Spleen (tissue), 13 donors: ENCODE results near the gene IFT81. TPM values are rescaled to one million over a fixed set of nuclear protein-coding genes. Genes with fewer than 3 reads are reported as not detected.
A peak's percentile ranks its signal among the peaks of the same experiment; 100 is the strongest.

Experiments used
- DNase-seq: peaks from one replicate; pipeline ENCODE4 v3.0.0-alpha.2; 2020
- H3K27ac ChIP-seq, 8 donors: fragments of 200-600 bp; sonication (generic) in 7 of 8; 1 replicate in 4 of 8; 2 replicates in 4 of 8; pipeline versions ENCODE4 v1.5.0 to v1.8.0; 2016 to 2021; ENCODE audit warnings: inconsistent platforms in 4 of 8, mild to moderate bottlenecking in 4 of 8, moderate library complexity in 1 of 8
- H3K27me3 ChIP-seq, 7 donors: fragments of 200-600 bp; sonication (generic) in 6 of 7; replicated peaks in 1 of 7; 1 replicate in 4 of 7; 2 replicates in 3 of 7; pipeline versions ENCODE4 v1.5.0 to v1.8.0; 2016 to 2021; ENCODE audit warnings: inconsistent platforms in 3 of 7, mild to moderate bottlenecking in 1 of 7
- H3K36me3 ChIP-seq, 6 donors: fragments of 200-600 bp; sonication (generic) in 5 of 6; 1 replicate in 4 of 6; 2 replicates in 2 of 6; pipeline versions ENCODE4 v1.5.0 to v1.8.0; 2016 to 2021; ENCODE audit warnings: inconsistent platforms in 2 of 6
- H3K4me1 ChIP-seq, 6 donors: fragments of 200-600 bp; sonication (generic) in 5 of 6; 1 replicate in 3 of 6; 2 replicates in 3 of 6; pipeline versions ENCODE4 v1.5.0 to v1.8.0; 2016 to 2021; ENCODE audit warnings: inconsistent platforms in 3 of 6
- H3K4me3 ChIP-seq, 8 donors: fragments of 200-600 bp; sonication (generic) in 7 of 8; 1 replicate in 4 of 8; 2 replicates in 4 of 8; pipeline versions ENCODE4 v1.5.0 to v1.8.0; 2016 to 2021; ENCODE audit warnings: inconsistent platforms in 4 of 8, mild to moderate bottlenecking in 4 of 8, moderate library complexity in 2 of 8
- H3K9me3 ChIP-seq, 8 donors: fragments of 200-600 bp; sonication (generic) in 7 of 8; 1 replicate in 4 of 8; 2 replicates in 4 of 8; pipeline versions ENCODE4 v1.5.0 to v1.8.0; 2016 to 2021; ENCODE audit warnings: inconsistent platforms in 4 of 8
- CTCF ChIP-seq, 11 experiments: fragments of 200-600 bp in 7 of 11; fragments of 450-650 bp in 4 of 11; sonication (generic) in 4 of 11; IDR thresholded peaks in 8 of 11; conservative IDR thresholded peaks in 3 of 11; 1 replicate in 7 of 11; 2 replicates in 4 of 11; pipeline versions ENCODE4 v1.4.0 to v1.8.0; 2016 to 2021; ENCODE audit warnings: antibody characterized with exemption in 11 of 11, inconsistent platforms in 4 of 11, mild to moderate bottlenecking in 1 of 11
- POLR2A ChIP-seq, 3 donors: fragments of 450-650 bp; IDR thresholded peaks; one replicate each; pipeline ENCODE4 v1.5.1; 2017; ENCODE audit warnings: antibody characterized with exemption in 3 of 3, mild to moderate bottlenecking in 1 of 3
- POLR2AphosphoS5 ChIP-seq, 3 donors: sonication (generic); formaldehyde crosslinking; IDR thresholded peaks; one replicate each; pipeline ENCODE4 v1.5.1; 2017; ENCODE audit warnings: antibody characterized with exemption in 3 of 3
- WGBS, 5 donors: extraction: QIAGEN DNeasy Blood & Tissue Kit in 3 of 5; methylation state at CpG; one replicate each; pipeline versions ENCODE4 v1.1.5 to v1.1.7; 2013 to 2018; 5-methylcytosine and 5-hydroxymethylcytosine counted together
- intact Hi-C: fragments of 100-400 bp; cut with DNase I; formaldehyde crosslinking; loops from one replicate; pipeline ENCODE4 v1.15.0; 2023; ENCODE audit warnings: low total_unique reads
- long read RNA-seq, 2 donors: transcript quantifications; one replicate each; lab custom pipeline, GENCODE V29; 2026
- polyA plus RNA-seq, 3 donors: library from polyadenylated mRNA; stranded (reverse); fragments of 200-250 nt; gene quantifications; one replicate each; pipeline ENCODE4 v1.2.1, GENCODE V29; 2013
- total RNA-seq, 7 donors: library from RNA; depleted of rRNA in 3 of 7; stranded (reverse); fragments of >200 nt in 3 of 7; fragmentation: NEBNext Ultra II Directional in 4 of 7; extraction: Animal tissue kit (Norgen Biotek cat#: 25700) in 4 of 7; gene quantifications; one replicate each; pipeline versions ENCODE4 v1.1.0 to v1.2.1, GENCODE V29; 2016 to 2021
- donor health status: healthy with polysubstance abuse.
- donor health status: DM: no; HTN: no; CAD: no; lungs with moderate emphysema.
- donor health status: DM: no; HTN: no; CAD: no.
- donor health status: Bipolar disorder and iron deficiency.
- donor health status: healthy.
- donor health status: DM: no; HTN: no; CAD: no.
- donor health status: DM: yes; HTN: yes; CAD: no.

Gene IFT81
- total RNA-seq (10 to 100 TPM in 1 of 7 donors, 1 to 10 TPM in 6; 4.5 to 10.1 (median 6.3) TPM), polyA plus RNA-seq (1 to 10 TPM; 1.8 to 2.9 (median 2.8) TPM)
- long read RNA-seq, donor 1, partial matches to known transcripts: 0 of 1 reads
- long read RNA-seq, donor 1, other reads (novel, unspliced or antisense): 0 of 1 reads
- long read RNA-seq, donor 2: 0 reads

GRCh38 chr12:110124269-110124995, at the start of gene IFT81:
IFT81 (plus strand) TSS chr12:110124357; CDS start chr12:110127381, 3,024 bp downstream.
- Histone ChIP-seq H3K27ac (peak within 1 kb of the TSS; percentile 46 to 89 (median 80)), H3K4me3 (peak within 1 kb of the TSS; percentile 83 to 96 (median 95)), H3K36me3 (peaks cover 0 to 4% (median 0%) of the 10 kb centered on the region in 6 donors), H3K27me3 (no peaks in the 10 kb centered on the region), H3K9me3 (no peaks in the 10 kb centered on the region), H3K4me1 (peaks cover 3 to 25% (median 20%) of the 10 kb centered on the region in 6 donors)
- 0 to 1% (median 0%) methylated on average over 16 to 61 of the region's 61 CpGs for WGBS, 5 donors
- intact Hi-C loops: no loop called here
- peak; percentile 99 for DNase-seq
- TF ChIP-seq POLR2A (IDR thresholded peaks at IDR 0.05) (no peak), POLR2AphosphoS5 (IDR thresholded peaks at IDR 0.05) (peak; percentile 65 to 78 (median 74))

GRCh38 chr12:110075880-110076279, 48.3 kb upstream of the IFT81 start:
- WGBS, 5 donors: 95 to 100% (median 99%) methylated on average over 1 of the region's 1 CpG
- intact Hi-C loops: no loop called here

GRCh38 chr12:110077800-110078199, 46.4 kb upstream of the IFT81 start:
- 72 to 87% (median 82%) methylated on average over 4 of the region's 4 CpGs for WGBS, 5 donors
- Histone ChIP-seq H3K27ac (no peak overlapping the region), H3K4me1 (peaks cover 9 to 39% (median 29%) of the 10 kb centered on the region in 6 donors), H3K4me3 (no peak overlapping the region), H3K27me3 (no peaks in the 10 kb centered on the region), H3K9me3 (no peaks in the 10 kb centered on the region), H3K36me3 (no peaks in the 10 kb centered on the region)
- intact Hi-C loops: no loop called here
- no peak for DNase-seq
- TF ChIP-seq CTCF (IDR thresholded peaks at IDR 0.05 in 8 of 11, conservative IDR thresholded peaks at IDR 0.05 in 3 of 11) (no peak), POLR2A (IDR thresholded peaks at IDR 0.05) (no peak), POLR2AphosphoS5 (IDR thresholded peaks at IDR 0.05) (no peak)

More at GRCh38 chr12:110075880-110076279, 48.3 kb upstream of the IFT81 start:
- no peak for TF ChIP-seq POLR2AphosphoS5 (IDR thresholded peaks at IDR 0.05)
- no peak for TF ChIP-seq CTCF (IDR thresholded peaks at IDR 0.05 in 8 of 11, conservative IDR thresholded peaks at IDR 0.05 in 3 of 11)
- TF ChIP-seq POLR2A (IDR thresholded peaks at IDR 0.05): no peak
- no peak for DNase-seq
- H3K9me3 ChIP-seq: no peaks in the 10 kb centered on the region
- peaks cover 9 to 43% (median 32%) of the 10 kb centered on the region in 6 donors for H3K4me1 ChIP-seq
- H3K36me3 ChIP-seq: no peaks in the 10 kb centered on the region
- H3K27me3 ChIP-seq: no peaks in the 10 kb centered on the region
- H3K4me3 ChIP-seq: no peak overlapping the region
- no peak overlapping the region for H3K27ac ChIP-seq

- Histone ChIP-seq H3K4me1 (peaks cover 7 to 26% (median 17%) of the 10 kb centered on the region in 6 donors), H3K9me3 (no peaks in the 10 kb centered on the region), H3K27ac (peak overlapping the region; percentile 82 to 92 (median 86)), H3K4me3 (peak overlapping the region in 7 of 8 donors; percentile 16 to 63 (median 22)), H3K27me3 (no peaks in the 10 kb centered on the region), H3K36me3 (no peaks in the 10 kb centered on the region)
- WGBS, 5 donors: 50 to 54% (median 53%) methylated on average over 24 of the region's 24 CpGs
- DNase-seq: peak; percentile 89
- intact Hi-C loops: no loop called here
- TF ChIP-seq CTCF (IDR thresholded peaks at IDR 0.05 in 8 of 11, conservative IDR thresholded peaks at IDR 0.05 in 3 of 11): no peak
- TF ChIP-seq POLR2AphosphoS5 (IDR thresholded peaks at IDR 0.05): peak in 1 of 3 donors; percentile 68
- peak in 1 of 3 donors; percentile 13 for TF ChIP-seq POLR2A (IDR thresholded peaks at IDR 0.05)
Measured at GRCh38 chr12:110079477-110080400, 44.4 kb upstream of the IFT81 start.
